Ovary (tissue), 9 donors: Measurements from ENCODE around the gene PYM1. TPM values are rescaled to one million over a fixed set of nuclear protein-coding genes. Genes with fewer than 3 reads are reported as not detected.
A peak's percentile ranks its signal among the peaks of the same experiment; 100 is the strongest.

Experiments used
- DNase-seq, 5 donors: peaks; one replicate each; pipeline ENCODE4 v3.0.0-alpha.2; 2019 to 2020
- H3K27ac ChIP-seq, 2 donors: fragments of 200-600 bp; one replicate each; pipeline versions ENCODE4 v1.5.1 to v1.8.0; 2019 to 2022
- H3K27me3 ChIP-seq: fragments of 200-600 bp; one replicate; pipeline ENCODE4 v1.8.0; 2022
- H3K36me3 ChIP-seq: fragments of 200-600 bp; sonication (generic); one replicate; pipeline ENCODE4 v1.5.1; 2019
- H3K4me1 ChIP-seq: one replicate; pipeline ENCODE4 v1.8.1; 2013; ENCODE audit warnings: mild to moderate bottlenecking, moderate library complexity; ENCODE audit not compliant: insufficient read depth
- H3K4me3 ChIP-seq: fragments of 200-600 bp; sonication (generic); one replicate; pipeline ENCODE4 v1.5.1; 2017
- H3K9me3 ChIP-seq, 2 donors: fragments of 200-600 bp in 1 of 2; sonication (generic) in 1 of 2; one replicate each; pipeline versions ENCODE4 v1.5.1 to v1.8.1; 2013 to 2019; ENCODE audit warnings: mild to moderate bottlenecking in 1 of 2, moderate library complexity in 1 of 2
- EP300 ChIP-seq: sonication (generic); formaldehyde crosslinking; IDR thresholded peaks from one replicate; pipeline ENCODE4 v1.6.1; 2017; ENCODE audit warnings: antibody characterized with exemption
- POLR2A ChIP-seq: fragments of 450-650 bp; IDR thresholded peaks from one replicate; pipeline ENCODE4 v1.6.1; 2017; ENCODE audit warnings: antibody characterized with exemption, mild to moderate bottlenecking, moderate library complexity
- WGBS, 3 donors: extraction: QIAGEN DNeasy Blood & Tissue Kit in 1 of 3; methylation state at CpG; one replicate each; pipeline versions ENCODE4 v1.1.5 to v1.1.7; 2013 to 2017; 5-methylcytosine and 5-hydroxymethylcytosine counted together
- intact Hi-C, 4 donors: fragments of 100-400 bp; cut with DNase I; formaldehyde crosslinking; loops; one replicate each; pipeline versions ENCODE4 v1.11.0 to v1.15.1; 2022 to 2023
- polyA plus RNA-seq, 2 donors: library from polyadenylated mRNA; stranded (reverse); fragments of 200-250 nt in 1 of 2; fragments of 350-450 nt in 1 of 2; fragmentation: Illumina TruSeq in 1 of 2; extraction: RNeasy Lipid Tissue Mini Kit (QIAGEN cat#74804) in 1 of 2; gene quantifications; one replicate each; pipeline ENCODE4 v1.2.3, GENCODE V29; 2013 to 2014
- total RNA-seq, 7 donors: library from RNA; depleted of rRNA in 2 of 7; stranded (reverse); fragments of >200 nt in 2 of 7; fragmentation: NEBNext Ultra II Directional in 3 of 7; extraction: Animal tissue kit (Norgen Biotek cat#: 25700) in 3 of 7; gene quantifications; one replicate each; pipeline versions ENCODE4 v1.1.0 to v1.2.4, GENCODE V29; 2016 to 2023
- TF ChIP-seq, protein P1 (sequence below), 3 donors: fragments of 450-650 bp in 2 of 3; fragments of 200-600 bp in 1 of 3; IDR thresholded peaks; one replicate each; pipeline versions ENCODE4 v1.5.1 to v1.8.0; 2016 to 2022; ENCODE audit warnings: antibody characterized with exemption in 3 of 3, mild to moderate bottlenecking in 1 of 3
- donor health status: DM: no; HTN: no; CAD: no; lungs with moderate emphysema.
- donor health status: DM: no; HTN: no; CAD: no.
- donor health status: Bipolar disorder and iron deficiency.
- donor health status: DM: yes; HTN: yes; CAD: no.
- donor health status: DM: no; HTN: no; CAD: no.
- donor health status: DM: yes; HTN: yes; CAD: no.

Gene PYM1
- total and polyA plus RNA-seq, 9 donors, result 18.9 to 25.7 (median 21.9) TPM

DNA sequence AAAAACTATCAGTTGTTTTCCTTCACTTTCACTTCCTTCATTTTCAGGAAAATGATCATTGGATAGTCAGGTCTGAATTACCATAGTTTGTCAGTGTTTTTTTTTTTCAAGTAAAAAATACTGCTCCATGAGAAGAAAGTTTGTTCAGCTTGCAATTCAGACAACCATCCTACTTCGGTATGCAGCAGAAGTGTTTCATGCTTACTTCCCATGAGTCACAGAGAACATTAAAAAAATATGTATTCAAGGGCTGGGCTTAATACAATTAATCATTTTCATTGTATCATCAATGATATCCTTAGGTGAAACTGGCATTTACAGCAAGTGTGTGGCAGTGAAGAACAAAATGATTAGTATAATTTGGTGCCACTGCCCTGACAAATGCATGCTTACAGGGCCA lies 21.6 kb downstream of the PYM1 start:
- DNase-seq, result no peak
- TF ChIP-seq POLR2A (no peak), EP300 (no peak)
- TF ChIP-seq, protein P1, sequence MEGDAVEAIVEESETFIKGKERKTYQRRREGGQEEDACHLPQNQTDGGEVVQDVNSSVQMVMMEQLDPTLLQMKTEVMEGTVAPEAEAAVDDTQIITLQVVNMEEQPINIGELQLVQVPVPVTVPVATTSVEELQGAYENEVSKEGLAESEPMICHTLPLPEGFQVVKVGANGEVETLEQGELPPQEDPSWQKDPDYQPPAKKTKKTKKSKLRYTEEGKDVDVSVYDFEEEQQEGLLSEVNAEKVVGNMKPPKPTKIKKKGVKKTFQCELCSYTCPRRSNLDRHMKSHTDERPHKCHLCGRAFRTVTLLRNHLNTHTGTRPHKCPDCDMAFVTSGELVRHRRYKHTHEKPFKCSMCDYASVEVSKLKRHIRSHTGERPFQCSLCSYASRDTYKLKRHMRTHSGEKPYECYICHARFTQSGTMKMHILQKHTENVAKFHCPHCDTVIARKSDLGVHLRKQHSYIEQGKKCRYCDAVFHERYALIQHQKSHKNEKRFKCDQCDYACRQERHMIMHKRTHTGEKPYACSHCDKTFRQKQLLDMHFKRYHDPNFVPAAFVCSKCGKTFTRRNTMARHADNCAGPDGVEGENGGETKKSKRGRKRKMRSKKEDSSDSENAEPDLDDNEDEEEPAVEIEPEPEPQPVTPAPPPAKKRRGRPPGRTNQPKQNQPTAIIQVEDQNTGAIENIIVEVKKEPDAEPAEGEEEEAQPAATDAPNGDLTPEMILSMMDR (IDR thresholded peaks at IDR 0.05), result no peak
- intact Hi-C loops, result no loop called here
- Histone ChIP-seq H3K9me3 (no peaks in the 10 kb centered on the region), H3K36me3 (no peaks in the 10 kb centered on the region), H3K27ac (no peak overlapping the region), H3K4me1 (no peaks in the 10 kb centered on the region), H3K27me3 (no peaks in the 10 kb centered on the region), H3K4me3 (no peak overlapping the region)
- WGBS, 3 donors, result 73 to 83% (median 80%) methylated on average over 1 of the region's 1 CpG

DNA sequence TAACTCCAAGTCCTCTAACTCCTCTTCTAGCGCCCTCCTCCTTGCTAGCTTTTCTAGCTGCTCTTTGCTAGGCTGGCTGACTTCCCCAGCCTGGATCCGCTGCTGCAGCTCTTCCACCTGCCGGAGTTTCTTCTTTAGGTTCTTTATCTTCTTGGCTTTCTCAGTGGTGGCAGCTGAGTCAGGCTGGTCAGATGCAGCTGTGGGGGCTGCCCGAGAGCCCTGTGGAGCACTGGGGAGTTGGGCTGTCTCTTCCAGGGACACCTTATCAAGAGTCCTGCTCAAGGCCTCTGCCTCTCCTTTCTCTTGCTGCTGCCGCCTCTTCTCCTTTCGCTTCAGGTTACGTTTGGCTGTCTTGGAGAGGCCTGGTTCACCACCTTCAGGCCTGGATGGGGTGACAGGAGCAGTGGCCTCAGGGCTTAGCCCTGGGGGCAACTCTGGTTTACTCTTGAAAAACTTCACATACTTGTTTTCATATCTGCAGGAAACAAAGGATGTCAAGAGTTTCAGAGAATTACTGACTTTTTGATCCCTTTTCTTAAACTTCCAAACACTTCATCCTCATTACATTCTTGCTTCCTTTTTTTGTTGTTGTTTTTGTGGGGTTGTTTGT lies 25.7 kb downstream of the PYM1 start:
- Histone ChIP-seq H3K27me3 (no peaks in the 10 kb centered on the region), H3K27ac (no peak overlapping the region), H3K9me3 (no peaks in the 10 kb centered on the region), H3K36me3 (no peaks in the 10 kb centered on the region), H3K4me1 (no peaks in the 10 kb centered on the region), H3K4me3 (no peak overlapping the region)
- TF ChIP-seq, protein P1 (IDR thresholded peaks at IDR 0.05), result no peak
- TF ChIP-seq EP300 (no peak), POLR2A (no peak)
- WGBS, 3 donors, result 30 to 53% (median 36%) methylated on average over 7 of the region's 7 CpGs
- DNase-seq, result peak in 2 of 5 donors; percentile 24 to 43
- intact Hi-C loops, result no loop called here

DNA sequence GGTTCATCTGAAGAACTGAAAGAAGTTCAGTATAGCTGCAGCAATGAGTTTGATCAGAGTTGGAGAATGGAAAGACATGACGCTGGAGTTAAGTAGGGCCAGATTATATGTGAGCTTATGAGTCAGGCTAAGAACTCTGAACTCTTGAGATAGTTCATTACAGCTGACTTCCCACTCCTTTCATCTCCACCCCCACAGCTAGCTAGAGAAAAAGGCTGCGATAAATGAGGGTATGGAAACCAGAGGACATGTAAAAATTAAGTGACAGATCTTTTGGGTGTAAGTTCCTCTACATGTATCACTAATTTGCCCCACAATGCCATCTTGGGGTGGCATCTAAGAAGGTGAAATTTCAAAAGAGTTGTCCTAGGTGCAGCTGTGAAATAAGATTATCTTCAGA lies 28.6 kb downstream of the PYM1 start:
- Histone ChIP-seq H3K4me3 (no peak overlapping the region), H3K9me3 (no peaks in the 10 kb centered on the region), H3K27me3 (no peaks in the 10 kb centered on the region), H3K4me1 (no peaks in the 10 kb centered on the region), H3K27ac (no peak overlapping the region), H3K36me3 (no peaks in the 10 kb centered on the region)
- TF ChIP-seq EP300, result no peak
- intact Hi-C loops, result no loop called here
- 21 to 49% (median 36%) methylated on average over 2 of the region's 2 CpGs for WGBS, 3 donors
- DNase-seq, result no peak

GRCh38 chr12:55893723-55894122 lies 34.0 kb downstream of the PYM1 start:
- H3K4me1 ChIP-seq, result no peaks in the 10 kb centered on the region
- no peaks in the 10 kb centered on the region for H3K36me3 ChIP-seq
- no peak overlapping the region for H3K27ac ChIP-seq
- no peaks in the 10 kb centered on the region for H3K9me3 ChIP-seq
- no peak for DNase-seq
- WGBS, 3 donors, result 96 to 100% (median 98%) methylated on average over 1 of the region's 1 CpG
- no peaks in the 10 kb centered on the region for H3K27me3 ChIP-seq
- TF ChIP-seq, protein P1 (IDR thresholded peaks at IDR 0.05), result no peak
- TF ChIP-seq POLR2A (no peak), EP300 (no peak)
- intact Hi-C loops, result no loop called here
- H3K4me3 ChIP-seq, result no peak overlapping the region

DNA sequence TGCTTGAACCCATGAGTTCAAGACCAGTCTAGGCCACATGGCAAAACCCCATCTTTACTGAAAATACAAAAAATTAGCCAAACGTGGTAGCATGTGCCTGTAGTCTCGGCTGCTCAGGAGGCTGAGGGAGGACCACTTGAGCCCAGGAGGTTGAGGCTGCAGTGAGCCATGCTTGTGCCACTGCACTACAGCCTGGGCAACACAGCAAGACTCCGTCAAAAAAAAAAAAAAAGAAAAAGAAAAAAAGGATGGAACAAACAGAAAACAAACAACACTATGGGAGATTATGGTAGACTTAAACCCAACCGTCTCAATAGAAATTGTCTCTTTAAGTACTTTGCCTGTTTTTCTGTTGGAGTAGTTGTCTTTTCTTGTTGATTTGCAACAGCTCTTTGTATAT lies 36.4 kb downstream of the PYM1 start:
- intact Hi-C loops, result no loop called here
- no peaks in the 10 kb centered on the region for H3K27me3 ChIP-seq
- no peaks in the 10 kb centered on the region for H3K9me3 ChIP-seq
- no peaks in the 10 kb centered on the region for H3K4me1 ChIP-seq
- TF ChIP-seq EP300 (no peak), POLR2A (no peak)
- TF ChIP-seq, protein P1 (IDR thresholded peaks at IDR 0.05), result no peak
- DNase-seq, result no peak
- no peaks in the 10 kb centered on the region for H3K36me3 ChIP-seq
- no peak overlapping the region for H3K4me3 ChIP-seq
- WGBS, 3 donors, result 83 to 92% (median 91%) methylated on average over 4 of the region's 4 CpGs
- no peak overlapping the region for H3K27ac ChIP-seq
